Esophagus squamous epithelium (tissue), 5 donors: ENCODE measurements around the gene GIN1. TPM values are rescaled to one million over a fixed set of nuclear protein-coding genes. Genes with fewer than 3 reads are reported as not detected.
A peak's percentile ranks its signal among the peaks of the same experiment; 100 is the strongest.

Experiments used
- DNase-seq: peaks from one replicate; lab custom pipeline; 2025; lab: John Stamatoyannopoulos, UW
- H3K27ac ChIP-seq, 4 donors: fragments of 200-600 bp; sonication (generic); one replicate each; pipeline ENCODE4 v1.5.1; 2016 to 2019; ENCODE audit warnings: mild to moderate bottlenecking in 1 of 4
- H3K27me3 ChIP-seq, 4 donors: fragments of 200-600 bp; sonication (generic); 1 replicate in 3 of 4; 2 replicates in 1 of 4; pipeline versions ENCODE4 v1.5.1 to v1.6.0; 2017 to 2021; ENCODE audit warnings: antibody characterized with exemption in 1 of 4
- H3K36me3 ChIP-seq, 3 donors: fragments of 200-600 bp; sonication (generic); one replicate each; pipeline ENCODE4 v1.5.1; 2016 to 2019
- H3K4me1 ChIP-seq, 3 donors: fragments of 200-600 bp; sonication (generic); one replicate each; pipeline ENCODE4 v1.5.1; 2017 to 2019
- H3K4me3 ChIP-seq, 4 donors: fragments of 200-600 bp; sonication (generic); 1 replicate in 3 of 4; 2 replicates in 1 of 4; pipeline ENCODE4 v1.5.1; 2016 to 2019; ENCODE audit warnings: mild to moderate bottlenecking in 2 of 4, moderate library complexity in 1 of 4
- H3K9me3 ChIP-seq, 3 donors: fragments of 200-600 bp; sonication (generic); one replicate each; pipeline ENCODE4 v1.5.1; 2016 to 2019
- CTCF ChIP-seq, 6 experiments: fragments of 450-650 bp in 4 of 6; fragments of 200-600 bp in 2 of 6; sonication (generic) in 2 of 6; IDR thresholded peaks; one replicate each; pipeline ENCODE4 v1.5.1; 2016 to 2019; ENCODE audit warnings: antibody characterized with exemption in 6 of 6, mild to moderate bottlenecking in 4 of 6, moderate library complexity in 4 of 6
- POLR2A ChIP-seq, 4 donors: fragments of 450-650 bp; IDR thresholded peaks; one replicate each; pipeline ENCODE4 v1.6.1; 2017; ENCODE audit warnings: antibody characterized with exemption in 4 of 4, mild to moderate bottlenecking in 4 of 4, moderate library complexity in 3 of 4
- WGBS, 2 donors: methylation state at CpG; one replicate each; pipeline ENCODE4 v1.1.5; 2018; 5-methylcytosine and 5-hydroxymethylcytosine counted together
- intact Hi-C: fragments of 100-400 bp; cut with DNase I; formaldehyde crosslinking; loops from one replicate; pipeline ENCODE4 v1.15.0; 2022
- total RNA-seq, 4 donors: library from RNA; depleted of rRNA; stranded (reverse); fragments of >200 nt; gene quantifications; one replicate each; pipeline ENCODE4 v1.1.0, GENCODE V29; 2016
- donor health status: DM: yes; HTN: yes; CAD: no.

GIN1 gene
- total RNA-seq, 4 donors from 2014 or later = 1.5 to 6.8 (median 3.7) TPM

GRCh38 chr5:103128202-103128601 lies 8.3 kb upstream of the GIN1 start:
- peaks cover 0 to 21% (median 0%) of the 10 kb centered on the region in 3 donors for H3K36me3 ChIP-seq
- H3K27ac ChIP-seq = no peak overlapping the region
- intact Hi-C loops = no loop called here
- DNase-seq = no peak
- no peaks in the 10 kb centered on the region for H3K27me3 ChIP-seq
- no peaks in the 10 kb centered on the region for H3K9me3 ChIP-seq
- H3K4me1 ChIP-seq = no peaks in the 10 kb centered on the region
- H3K4me3 ChIP-seq = no peak overlapping the region
- TF ChIP-seq CTCF (IDR thresholded peaks at IDR 0.05) = no peak
- TF ChIP-seq POLR2A (IDR thresholded peaks at IDR 0.05) = no peak

- DNase-seq = no peak
- Histone ChIP-seq H3K4me3 (no peak overlapping the region), H3K27me3 (no peaks in the 10 kb centered on the region), H3K9me3 (no peaks in the 10 kb centered on the region), H3K4me1 (peaks cover 0 to 6% (median 0%) of the 10 kb centered on the region in 3 donors), H3K36me3 (peaks cover 0 to 21% (median 0%) of the 10 kb centered on the region in 3 donors), H3K27ac (no peak overlapping the region)
- intact Hi-C loops = no loop called here
- 95 to 97% methylated on average over 2 of the region's 2 CpGs for WGBS, 2 donors
- TF ChIP-seq CTCF (IDR thresholded peaks at IDR 0.05) = no peak
- TF ChIP-seq POLR2A (IDR thresholded peaks at IDR 0.05) = no peak
These were observed 7.4 kb upstream of the GIN1 start for GRCh38 chr5:103127292-103127817.

- TF ChIP-seq POLR2A (IDR thresholded peaks at IDR 0.05) (no peak), CTCF (IDR thresholded peaks at IDR 0.05) (no peak)
- H3K27ac ChIP-seq = no peak overlapping the region
- no peaks in the 10 kb centered on the region for H3K9me3 ChIP-seq
- no peak for DNase-seq
- 86 to 88% methylated on average over 5 of the region's 5 CpGs for WGBS, 2 donors
- no peaks in the 10 kb centered on the region for H3K27me3 ChIP-seq
- H3K4me1 ChIP-seq = peaks cover 0 to 14% (median 4%) of the 10 kb centered on the region in 3 donors
- intact Hi-C loops = no loop called here
- peaks cover 0 to 21% (median 0%) of the 10 kb centered on the region in 3 donors for H3K36me3 ChIP-seq
- no peak overlapping the region for H3K4me3 ChIP-seq
These were observed 6.6 kb upstream of the GIN1 start for GRCh38 chr5:103126557-103126956.

- no peaks in the 10 kb centered on the region for H3K27me3 ChIP-seq
- 55 to 77% methylated on average over 3 of the region's 3 CpGs for WGBS, 2 donors
- TF ChIP-seq CTCF (IDR thresholded peaks at IDR 0.05) (no peak), POLR2A (IDR thresholded peaks at IDR 0.05) (no peak)
- no peaks in the 10 kb centered on the region for H3K36me3 ChIP-seq
- H3K9me3 ChIP-seq = no peaks in the 10 kb centered on the region
- H3K4me1 ChIP-seq = peaks cover 0 to 37% (median 11%) of the 10 kb centered on the region in 3 donors
- no peak overlapping the region for H3K27ac ChIP-seq
- no peak overlapping the region for H3K4me3 ChIP-seq
- intact Hi-C loops = no loop called here
- DNase-seq = no peak
These were observed 2.3 kb upstream of the GIN1 start for GRCh38 chr5:103122242-103122641.

GRCh38 chr5:103120607-103121200 lies 766 bp upstream of the GIN1 start:
- 1 to 2% methylated on average over 13 to 17 of the region's 17 CpGs for WGBS, 2 donors
- H3K9me3 ChIP-seq = no peaks in the 10 kb centered on the region

More at GRCh38 chr5:103120607-103121200, 766 bp upstream of the GIN1 start:
- Histone ChIP-seq H3K4me3 (peak overlapping the region; percentile 64 to 83 (median 76)), H3K27ac (peak overlapping the region; percentile 90 to 98 (median 94)), H3K4me1 (peaks cover 0 to 37% (median 11%) of the 10 kb centered on the region in 3 donors), H3K27me3 (no peaks in the 10 kb centered on the region), H3K36me3 (no peaks in the 10 kb centered on the region)
- TF ChIP-seq POLR2A (IDR thresholded peaks at IDR 0.05) (no peak), CTCF (IDR thresholded peaks at IDR 0.05) (no peak)
- DNase-seq = no peak
- intact Hi-C loops = no loop called here
